ENCODE measurements around the gene MYO5B. TPM values are rescaled to one million over a fixed set of nuclear protein-coding genes. Genes with fewer than 3 reads are reported as not detected.

MYO5B gene
- total and polyA plus RNA-seq, 2 donors (not counting 1 experiment from before 2014, with no cell fraction given) = 0.30 to 1.7 TPM

DNA sequence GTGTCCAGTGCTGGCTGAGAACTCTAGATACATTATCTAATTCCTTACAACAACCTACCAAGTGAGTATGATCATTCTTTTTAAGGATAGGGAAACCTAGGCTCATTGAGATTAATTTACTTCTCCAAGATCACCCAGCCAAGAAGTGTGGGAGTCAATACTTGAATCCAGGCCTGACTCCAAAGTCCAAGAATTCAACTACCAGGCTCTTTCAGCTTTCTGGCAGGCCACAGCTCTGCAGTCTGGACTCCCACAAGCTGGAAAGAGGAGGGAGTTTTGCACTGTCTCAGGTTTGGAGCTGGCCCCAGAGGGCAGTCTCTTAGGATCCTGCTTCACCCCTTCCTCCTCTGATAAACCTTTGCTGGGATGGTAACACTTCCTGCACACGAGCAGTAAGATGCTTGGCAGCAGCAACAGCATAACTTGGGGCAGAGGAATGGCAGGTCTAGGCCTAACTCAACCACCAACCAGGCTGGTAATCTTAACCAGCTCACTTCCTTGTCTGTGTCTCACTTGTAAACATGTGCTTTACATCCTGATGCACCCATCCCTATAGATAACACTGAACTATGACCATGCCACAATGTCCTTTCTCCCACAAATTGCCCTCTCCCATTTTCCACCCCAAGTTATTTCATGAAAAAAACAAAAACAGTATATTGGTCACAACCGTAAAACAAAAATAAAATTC is 270.5 kb downstream of the MYO5B start:
- Histone ChIP-seq H3K4me2 (replicated peaks; ENCODE audit: low read depth, low read length, poor library complexity, severe bottlenecking) (no peak overlapping the region), H2AFZ (ENCODE audit: insufficient read depth, low read depth, low read length, poor library complexity, severe bottlenecking) (no peak overlapping the region), H3K79me2 (ENCODE audit: control insufficient read depth, insufficient read depth, low read length) (no peaks in the 10 kb centered on the region), H3K9me3 (ENCODE audit: control extremely low read depth in 1 of 3, control insufficient read depth in 2 of 3, insufficient read depth in 1 of 3, low read length in 2 of 3) (peaks cover 0 to 4% (median 0%) of the 10 kb centered on the region in 3 donors), H3K27ac (ENCODE audit: low read length in 2 of 2) (no peak overlapping the region), H3K36me3 (replicated peaks in 1 of 2; ENCODE audit: control extremely low read depth in 1 of 2, control insufficient read depth in 1 of 2, extremely low read depth in 1 of 2, insufficient read depth in 2 of 2, low read length in 1 of 2) (no peaks in the 10 kb centered on the region), H3K4me1 (ENCODE audit: control insufficient read depth in 2 of 2, insufficient read depth in 2 of 2, low read length in 2 of 2) (no peaks in the 10 kb centered on the region), H3K27me3 (replicated peaks in 1 of 4; ENCODE audit: control extremely low read depth in 1 of 4, control insufficient read depth in 3 of 4, insufficient read depth in 4 of 4, low read length in 3 of 4) (peaks cover 0 to 19% (median 5%) of the 10 kb centered on the region in 4 experiments), H4K20me1 (ENCODE audit: control insufficient read depth, insufficient read depth, low read length, poor library complexity, severe bottlenecking) (no peaks in the 10 kb centered on the region), H3K9ac (ENCODE audit: low read length) (no peak overlapping the region), H3K4me3 (ENCODE audit: control extremely low read depth in 1 of 5, extremely low read depth in 1 of 5, insufficient read depth in 1 of 5, low read depth in 2 of 5, low read length in 4 of 5) (no peak overlapping the region)
- no peak overlapping the region for H3K4me3 Mint-ChIP-seq
- WGBS (ENCODE audit: insufficient coverage) = 71% methylated on average over 2 of the region's 2 CpGs
- ChIA-PET CTCF (no interaction called here), POLR2A (no interaction called here)
- no peaks in the 10 kb centered on the region for H3K4me1 Mint-ChIP-seq
- peaks cover 67% of the 10 kb centered on the region for H3K27me3 Mint-ChIP-seq
- intact Hi-C loops (cut with micrococcal nuclease) = no loop called here
- TF ChIP-seq EZH2 (IDR thresholded peaks at IDR 0.05; ENCODE audit: borderline replicate concordance, insufficient read depth, low read depth, low read length, poor library complexity, severe bottlenecking) = no peak
- TF ChIP-seq, protein P1, sequence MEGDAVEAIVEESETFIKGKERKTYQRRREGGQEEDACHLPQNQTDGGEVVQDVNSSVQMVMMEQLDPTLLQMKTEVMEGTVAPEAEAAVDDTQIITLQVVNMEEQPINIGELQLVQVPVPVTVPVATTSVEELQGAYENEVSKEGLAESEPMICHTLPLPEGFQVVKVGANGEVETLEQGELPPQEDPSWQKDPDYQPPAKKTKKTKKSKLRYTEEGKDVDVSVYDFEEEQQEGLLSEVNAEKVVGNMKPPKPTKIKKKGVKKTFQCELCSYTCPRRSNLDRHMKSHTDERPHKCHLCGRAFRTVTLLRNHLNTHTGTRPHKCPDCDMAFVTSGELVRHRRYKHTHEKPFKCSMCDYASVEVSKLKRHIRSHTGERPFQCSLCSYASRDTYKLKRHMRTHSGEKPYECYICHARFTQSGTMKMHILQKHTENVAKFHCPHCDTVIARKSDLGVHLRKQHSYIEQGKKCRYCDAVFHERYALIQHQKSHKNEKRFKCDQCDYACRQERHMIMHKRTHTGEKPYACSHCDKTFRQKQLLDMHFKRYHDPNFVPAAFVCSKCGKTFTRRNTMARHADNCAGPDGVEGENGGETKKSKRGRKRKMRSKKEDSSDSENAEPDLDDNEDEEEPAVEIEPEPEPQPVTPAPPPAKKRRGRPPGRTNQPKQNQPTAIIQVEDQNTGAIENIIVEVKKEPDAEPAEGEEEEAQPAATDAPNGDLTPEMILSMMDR (IDR thresholded peaks at IDR 0.05) = no peak
- no peak for DNase-seq
- H3K27ac Mint-ChIP-seq = no peak overlapping the region
- no peak for ATAC-seq (ENCODE audit: low read depth)
- H3K9me3 Mint-ChIP-seq (ENCODE audit: insufficient read depth) = peaks cover 1% of the 10 kb centered on the region

DNA sequence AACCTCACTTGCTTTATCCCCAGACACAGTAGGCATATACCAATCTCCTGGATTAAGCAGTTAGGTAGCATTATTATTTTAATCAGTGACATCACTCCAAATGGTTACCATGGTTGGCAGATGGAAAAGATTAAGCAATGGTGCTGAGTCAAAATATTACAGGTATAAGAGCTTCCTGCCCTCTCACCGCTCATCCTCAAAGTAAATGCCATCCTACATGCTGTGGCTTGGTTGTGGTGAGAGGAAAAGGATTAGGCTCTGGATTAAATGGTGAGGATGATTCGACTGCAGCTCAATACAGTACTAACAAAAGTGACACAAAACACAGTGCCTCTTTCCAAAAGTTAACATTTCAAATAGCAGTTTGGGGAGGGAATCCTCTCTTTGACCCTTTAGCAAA is 272.7 kb downstream of the MYO5B start:
- Mint-ChIP-seq H3K27me3 (peaks cover 64% of the 10 kb centered on the region), H3K9me3 (ENCODE audit: insufficient read depth) (peaks cover 1% of the 10 kb centered on the region), H3K27ac (no peak overlapping the region), H3K4me3 (no peak overlapping the region), H3K4me1 (no peaks in the 10 kb centered on the region)
- Histone ChIP-seq H3K4me1 (ENCODE audit: control insufficient read depth in 2 of 2, insufficient read depth in 2 of 2, low read length in 2 of 2) (no peaks in the 10 kb centered on the region), H3K9me3 (ENCODE audit: control extremely low read depth in 1 of 3, control insufficient read depth in 2 of 3, insufficient read depth in 1 of 3, low read length in 2 of 3) (peaks cover 0 to 4% (median 0%) of the 10 kb centered on the region in 3 donors), H2AFZ (ENCODE audit: insufficient read depth, low read depth, low read length, poor library complexity, severe bottlenecking) (no peak overlapping the region), H3K4me2 (replicated peaks; ENCODE audit: low read depth, low read length, poor library complexity, severe bottlenecking) (no peak overlapping the region), H3K36me3 (replicated peaks in 1 of 2; ENCODE audit: control extremely low read depth in 1 of 2, control insufficient read depth in 1 of 2, extremely low read depth in 1 of 2, insufficient read depth in 2 of 2, low read length in 1 of 2) (no peaks in the 10 kb centered on the region), H3K27me3 (replicated peaks in 1 of 4; ENCODE audit: control extremely low read depth in 1 of 4, control insufficient read depth in 3 of 4, insufficient read depth in 4 of 4, low read length in 3 of 4) (peaks cover 0 to 24% (median 5%) of the 10 kb centered on the region in 4 experiments), H4K20me1 (ENCODE audit: control insufficient read depth, insufficient read depth, low read length, poor library complexity, severe bottlenecking) (no peaks in the 10 kb centered on the region), H3K27ac (ENCODE audit: low read length in 2 of 2) (no peak overlapping the region), H3K79me2 (ENCODE audit: control insufficient read depth, insufficient read depth, low read length) (no peaks in the 10 kb centered on the region), H3K9ac (ENCODE audit: low read length) (no peak overlapping the region), H3K4me3 (ENCODE audit: control extremely low read depth in 1 of 5, extremely low read depth in 1 of 5, insufficient read depth in 1 of 5, low read depth in 2 of 5, low read length in 4 of 5) (no peak overlapping the region)
- intact Hi-C loops (cut with micrococcal nuclease) = no loop called here
- ATAC-seq (ENCODE audit: low read depth) = no peak
- no peak for TF ChIP-seq EZH2 (IDR thresholded peaks at IDR 0.05; ENCODE audit: borderline replicate concordance, insufficient read depth, low read depth, low read length, poor library complexity, severe bottlenecking)
- TF ChIP-seq, protein P1 (IDR thresholded peaks at IDR 0.05) = no peak
- CTCF ChIA-PET = no interaction called here
- POLR2A ChIA-PET = no interaction called here
- DNase-seq = no peak
- WGBS (ENCODE audit: insufficient coverage) = no CpG with 5 or more reads among the region's 2 CpGs

Measured in B cell (primary cell).